Vagina (tissue), 2 donors: ENCODE measurements around the gene AGPAT3. TPM values are rescaled to one million over a fixed set of nuclear protein-coding genes. Genes with fewer than 3 reads are reported as not detected.

Source experiments
- DNase-seq, 2 donors: peaks; one replicate each; pipeline ENCODE4 v3.0.0-alpha.2; 2017; ENCODE audit errors: extremely low spot score in 2 of 2
- H3K27ac ChIP-seq: fragments of 200-600 bp; sonication (generic); one replicate; pipeline ENCODE4 v1.5.1; 2019
- H3K27me3 ChIP-seq: fragments of 200-600 bp; sonication (generic); one replicate; pipeline ENCODE4 v1.5.1; 2019
- H3K36me3 ChIP-seq, 2 donors: fragments of 200-600 bp; sonication (generic); one replicate each; pipeline ENCODE4 v1.5.1; 2017 to 2019
- H3K4me1 ChIP-seq: fragments of 200-600 bp; sonication (generic); one replicate; pipeline ENCODE4 v1.5.1; 2019
- H3K4me3 ChIP-seq, 2 donors: fragments of 200-600 bp; sonication (generic); 1 replicate in 1 of 2; 2 replicates in 1 of 2; pipeline ENCODE4 v1.5.1; 2016 to 2019
- H3K9me3 ChIP-seq: fragments of 200-600 bp; sonication (generic); one replicate; pipeline ENCODE4 v1.5.1; 2019
- POLR2A ChIP-seq, 2 donors: fragments of 450-650 bp; IDR thresholded peaks; one replicate each; pipeline ENCODE4 v1.6.1; 2017; ENCODE audit warnings: antibody characterized with exemption in 2 of 2, mild to moderate bottlenecking in 2 of 2, moderate library complexity in 2 of 2
- POLR2AphosphoS5 ChIP-seq, 2 donors: sonication (generic); formaldehyde crosslinking; IDR thresholded peaks; one replicate each; pipeline ENCODE4 v1.9.0; 2017; ENCODE audit warnings: antibody characterized with exemption in 2 of 2, mild to moderate bottlenecking in 2 of 2, low read depth in 1 of 2; ENCODE audit not compliant: insufficient read depth in 1 of 2
- intact Hi-C: fragments of 100-400 bp; cut with DNase I; formaldehyde crosslinking; loops from one replicate; pipeline ENCODE4 v1.15.1; 2023
- total RNA-seq: library from RNA; depleted of rRNA; stranded (reverse); fragments of >200 nt; gene quantifications from one replicate; pipeline ENCODE4 v1.2.3, GENCODE V29; 2016
- TF ChIP-seq, protein P1 (sequence below), 3 experiments: fragments of 450-650 bp in 2 of 3; fragments of 200-600 bp in 1 of 3; sonication (generic) in 1 of 3; IDR thresholded peaks; one replicate each; pipeline ENCODE4 v1.5.1; 2017 to 2019; ENCODE audit warnings: antibody characterized with exemption in 3 of 3, mild to moderate bottlenecking in 2 of 3, moderate library complexity in 2 of 3

The AGPAT3 gene
- total RNA-seq, 1 donor from 2014 or later: 34.4 TPM

DNA sequence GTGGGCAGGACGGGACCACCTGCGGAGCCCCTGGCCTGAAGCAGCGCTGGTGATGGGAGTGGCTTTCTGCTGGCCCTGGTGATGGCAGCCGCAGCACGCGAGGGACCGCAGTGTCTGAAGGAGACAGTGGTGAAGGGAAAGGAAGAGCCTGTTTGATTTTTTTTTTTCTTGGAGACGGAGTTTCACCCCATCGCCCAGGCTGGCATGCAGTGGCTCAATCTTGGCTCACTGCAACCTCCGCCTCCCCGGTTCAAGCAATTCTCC is 106.9 kb downstream of the AGPAT3 start:
- Histone ChIP-seq H3K27me3 (no peaks in the 10 kb centered on the region), H3K36me3 (peaks cover 0 to 38% of the 10 kb centered on the region in 2 donors), H3K4me1 (no peaks in the 10 kb centered on the region), H3K4me3 (no peak overlapping the region), H3K9me3 (no peaks in the 10 kb centered on the region), H3K27ac (no peak overlapping the region)
- no peak for DNase-seq
- no peak for TF ChIP-seq POLR2A (IDR thresholded peaks at IDR 0.05)
- no peak for TF ChIP-seq POLR2AphosphoS5 (IDR thresholded peaks at IDR 0.05; ENCODE audit: insufficient read depth in 1 of 2, low read depth in 1 of 2)
- TF ChIP-seq, protein P1, sequence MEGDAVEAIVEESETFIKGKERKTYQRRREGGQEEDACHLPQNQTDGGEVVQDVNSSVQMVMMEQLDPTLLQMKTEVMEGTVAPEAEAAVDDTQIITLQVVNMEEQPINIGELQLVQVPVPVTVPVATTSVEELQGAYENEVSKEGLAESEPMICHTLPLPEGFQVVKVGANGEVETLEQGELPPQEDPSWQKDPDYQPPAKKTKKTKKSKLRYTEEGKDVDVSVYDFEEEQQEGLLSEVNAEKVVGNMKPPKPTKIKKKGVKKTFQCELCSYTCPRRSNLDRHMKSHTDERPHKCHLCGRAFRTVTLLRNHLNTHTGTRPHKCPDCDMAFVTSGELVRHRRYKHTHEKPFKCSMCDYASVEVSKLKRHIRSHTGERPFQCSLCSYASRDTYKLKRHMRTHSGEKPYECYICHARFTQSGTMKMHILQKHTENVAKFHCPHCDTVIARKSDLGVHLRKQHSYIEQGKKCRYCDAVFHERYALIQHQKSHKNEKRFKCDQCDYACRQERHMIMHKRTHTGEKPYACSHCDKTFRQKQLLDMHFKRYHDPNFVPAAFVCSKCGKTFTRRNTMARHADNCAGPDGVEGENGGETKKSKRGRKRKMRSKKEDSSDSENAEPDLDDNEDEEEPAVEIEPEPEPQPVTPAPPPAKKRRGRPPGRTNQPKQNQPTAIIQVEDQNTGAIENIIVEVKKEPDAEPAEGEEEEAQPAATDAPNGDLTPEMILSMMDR (IDR thresholded peaks at IDR 0.05): no peak
- intact Hi-C loops: no loop called here

DNA sequence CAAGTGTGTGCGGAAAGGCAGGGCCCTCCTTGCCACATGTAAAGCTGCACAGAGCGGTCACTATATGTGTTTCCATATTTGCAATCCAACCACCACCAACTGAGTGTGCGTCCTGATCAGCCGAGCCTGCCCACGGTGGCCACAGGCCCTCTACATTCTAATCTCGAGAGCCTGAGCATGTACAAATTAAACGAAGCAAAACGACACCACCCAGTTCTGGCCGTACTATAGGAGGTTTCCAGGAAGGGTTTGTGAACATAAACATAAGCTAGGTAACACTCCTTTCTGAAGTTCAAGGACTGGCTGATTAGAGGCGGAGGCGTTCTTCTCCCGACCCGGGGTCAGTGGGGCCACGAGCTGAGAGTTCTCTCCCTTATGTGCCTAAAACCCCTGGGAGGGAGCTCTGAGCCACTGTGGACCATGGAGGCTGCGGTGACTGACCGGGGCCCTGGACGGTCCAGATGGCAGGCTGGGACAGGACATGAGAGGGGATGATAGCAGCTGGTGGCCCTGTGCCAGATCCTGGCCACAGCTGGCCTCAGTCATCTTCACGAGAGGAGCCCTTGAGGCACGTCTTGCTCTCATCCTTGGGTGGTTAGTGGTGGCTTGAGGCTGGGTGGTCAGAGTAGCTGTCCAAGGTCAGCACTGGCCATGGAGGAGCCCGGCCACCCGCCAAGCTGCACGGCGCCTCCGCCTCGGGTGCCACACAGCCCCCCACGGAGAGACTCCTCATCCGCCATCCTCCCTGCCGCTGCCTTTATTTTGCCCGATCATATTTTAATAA is 108.0 kb downstream of the AGPAT3 start:
- no peak for DNase-seq
- Histone ChIP-seq H3K9me3 (no peaks in the 10 kb centered on the region), H3K4me3 (no peak overlapping the region), H3K36me3 (peaks cover 0 to 38% of the 10 kb centered on the region in 2 donors), H3K4me1 (no peaks in the 10 kb centered on the region), H3K27me3 (no peaks in the 10 kb centered on the region), H3K27ac (no peak overlapping the region)
- TF ChIP-seq POLR2AphosphoS5 (IDR thresholded peaks at IDR 0.05; ENCODE audit: insufficient read depth in 1 of 2, low read depth in 1 of 2): no peak
- no peak for TF ChIP-seq POLR2A (IDR thresholded peaks at IDR 0.05)
- intact Hi-C loops: no loop called here

DNA sequence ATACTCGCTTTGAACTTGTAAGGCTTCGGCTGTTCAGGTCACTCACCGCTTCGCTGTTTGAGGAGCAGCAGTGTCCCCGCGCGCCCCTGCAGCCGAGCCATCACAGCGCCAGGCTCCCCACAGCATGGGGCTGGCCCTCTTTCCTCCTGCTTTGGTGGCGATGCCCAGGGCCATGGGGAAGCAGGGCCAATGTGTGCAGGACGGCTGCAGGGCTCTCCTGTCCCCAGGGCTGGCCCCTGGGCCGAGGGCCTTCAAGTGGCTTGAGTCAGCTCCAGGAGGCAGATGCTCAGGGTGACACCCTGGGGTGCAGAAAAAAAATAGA is 108.6 kb downstream of the AGPAT3 start:
- no peak overlapping the region for H3K4me3 ChIP-seq
- peaks cover 0 to 35% of the 10 kb centered on the region in 2 donors for H3K36me3 ChIP-seq
- no peak overlapping the region for H3K27ac ChIP-seq
- TF ChIP-seq, protein P1 (IDR thresholded peaks at IDR 0.05): no peak
- TF ChIP-seq POLR2AphosphoS5 (IDR thresholded peaks at IDR 0.05; ENCODE audit: insufficient read depth in 1 of 2, low read depth in 1 of 2) (no peak), POLR2A (IDR thresholded peaks at IDR 0.05) (no peak)
- intact Hi-C loops: no loop called here
- no peak for DNase-seq
- H3K4me1 ChIP-seq: no peaks in the 10 kb centered on the region
- H3K9me3 ChIP-seq: no peaks in the 10 kb centered on the region
- H3K27me3 ChIP-seq: no peaks in the 10 kb centered on the region

DNA sequence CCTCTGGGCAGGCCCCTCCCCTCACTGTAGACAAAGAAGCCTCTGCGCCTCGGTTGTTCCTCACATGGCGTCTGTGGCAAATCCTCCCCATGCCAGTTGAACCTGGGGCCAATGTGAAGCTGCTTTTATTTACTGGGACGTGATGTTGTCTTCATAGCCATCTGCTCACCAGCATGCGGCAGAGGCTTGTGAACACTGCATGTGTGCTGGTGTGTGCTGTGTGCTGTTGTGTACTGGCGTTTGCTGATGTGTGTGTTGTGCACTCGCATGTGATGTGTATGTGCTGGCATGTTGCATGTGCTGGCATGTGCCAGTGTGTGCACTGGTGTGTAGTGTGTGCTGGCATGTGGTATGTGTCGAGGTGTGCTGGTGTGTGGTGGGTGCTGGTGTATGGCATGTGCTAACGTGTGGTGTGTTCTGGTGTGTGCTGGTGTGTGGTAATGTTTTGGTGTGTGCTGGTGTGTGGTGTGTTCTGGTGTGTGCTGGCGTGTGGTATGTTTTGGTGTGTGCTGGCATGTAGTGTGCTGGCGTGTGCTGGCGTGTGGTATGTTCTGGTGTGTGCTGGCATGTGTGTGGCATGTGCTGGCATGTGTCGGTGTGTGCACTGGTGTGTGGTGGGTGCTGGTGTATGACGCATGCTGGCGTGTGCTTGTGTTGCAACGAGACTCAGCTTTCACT is 109.9 kb downstream of the AGPAT3 start:
- no peaks in the 10 kb centered on the region for H3K9me3 ChIP-seq
- no peak for DNase-seq
- no peak overlapping the region for H3K4me3 ChIP-seq
- H3K36me3 ChIP-seq: peaks cover 0 to 22% of the 10 kb centered on the region in 2 donors
- TF ChIP-seq POLR2A (IDR thresholded peaks at IDR 0.05) (no peak), POLR2AphosphoS5 (IDR thresholded peaks at IDR 0.05; ENCODE audit: insufficient read depth in 1 of 2, low read depth in 1 of 2) (no peak)
- TF ChIP-seq, protein P1 (IDR thresholded peaks at IDR 0.05): no peak
- H3K27ac ChIP-seq: no peak overlapping the region
- no peaks in the 10 kb centered on the region for H3K4me1 ChIP-seq
- intact Hi-C loops: loop anchor here (5.0 kb wide), 1 partner anchor 163 kb away; no protein-coding TSS in a partner anchor
- H3K27me3 ChIP-seq: no peaks in the 10 kb centered on the region

DNA sequence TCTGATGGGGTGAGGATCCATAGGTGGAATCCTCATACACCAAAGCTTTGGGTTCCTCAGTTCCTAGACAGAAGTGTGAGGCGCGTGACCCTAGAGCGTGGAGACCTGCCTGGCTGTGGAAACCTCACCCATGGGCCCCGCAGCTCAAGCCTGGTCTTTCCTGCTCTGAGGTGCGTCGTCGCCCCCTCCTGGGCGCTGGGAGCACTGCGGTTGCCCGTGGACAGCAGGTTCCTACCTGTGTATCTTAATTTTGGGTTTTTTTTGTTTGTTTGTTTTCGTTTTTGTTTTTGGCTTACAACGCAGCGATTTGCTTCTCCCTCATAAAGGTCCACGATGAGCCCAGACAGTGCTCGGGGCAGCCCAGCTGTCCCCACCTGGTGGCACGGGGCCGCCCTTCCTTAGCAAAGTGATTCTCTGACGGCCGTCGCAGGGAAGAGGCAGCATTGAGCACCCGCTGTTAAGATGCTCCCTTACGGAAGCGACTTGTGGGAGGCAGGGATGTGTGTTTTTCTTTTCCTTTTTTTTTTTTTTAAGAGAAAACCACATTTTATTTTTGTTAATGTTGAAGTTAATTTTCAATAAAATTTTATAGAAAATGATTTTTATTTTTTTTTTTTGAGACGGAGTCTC is 110.6 kb downstream of the AGPAT3 start:
- TF ChIP-seq, protein P1 (IDR thresholded peaks at IDR 0.05): peak; percentile 79 to 96 (median 89)
- no peak for TF ChIP-seq POLR2AphosphoS5 (IDR thresholded peaks at IDR 0.05; ENCODE audit: insufficient read depth in 1 of 2, low read depth in 1 of 2)
- no peak overlapping the region for H3K4me3 ChIP-seq
- intact Hi-C loops: loop anchor here (5.0 kb wide), 1 partner anchor 163 kb away; no protein-coding TSS in a partner anchor
- no peaks in the 10 kb centered on the region for H3K9me3 ChIP-seq
- no peaks in the 10 kb centered on the region for H3K27me3 ChIP-seq
- peaks cover 0 to 17% of the 10 kb centered on the region in 2 donors for H3K36me3 ChIP-seq
- H3K27ac ChIP-seq: no peak overlapping the region
- no peak for DNase-seq
- H3K4me1 ChIP-seq: no peaks in the 10 kb centered on the region
